Nucleus accumbens (tissue), 56 donors: ENCODE data around the gene MELTF.

Source experiments
- DNase-seq, 56 donors: peaks; one replicate each; lab custom pipeline; 2025; lab: John Stamatoyannopoulos, UW

MELTF gene

DNA sequence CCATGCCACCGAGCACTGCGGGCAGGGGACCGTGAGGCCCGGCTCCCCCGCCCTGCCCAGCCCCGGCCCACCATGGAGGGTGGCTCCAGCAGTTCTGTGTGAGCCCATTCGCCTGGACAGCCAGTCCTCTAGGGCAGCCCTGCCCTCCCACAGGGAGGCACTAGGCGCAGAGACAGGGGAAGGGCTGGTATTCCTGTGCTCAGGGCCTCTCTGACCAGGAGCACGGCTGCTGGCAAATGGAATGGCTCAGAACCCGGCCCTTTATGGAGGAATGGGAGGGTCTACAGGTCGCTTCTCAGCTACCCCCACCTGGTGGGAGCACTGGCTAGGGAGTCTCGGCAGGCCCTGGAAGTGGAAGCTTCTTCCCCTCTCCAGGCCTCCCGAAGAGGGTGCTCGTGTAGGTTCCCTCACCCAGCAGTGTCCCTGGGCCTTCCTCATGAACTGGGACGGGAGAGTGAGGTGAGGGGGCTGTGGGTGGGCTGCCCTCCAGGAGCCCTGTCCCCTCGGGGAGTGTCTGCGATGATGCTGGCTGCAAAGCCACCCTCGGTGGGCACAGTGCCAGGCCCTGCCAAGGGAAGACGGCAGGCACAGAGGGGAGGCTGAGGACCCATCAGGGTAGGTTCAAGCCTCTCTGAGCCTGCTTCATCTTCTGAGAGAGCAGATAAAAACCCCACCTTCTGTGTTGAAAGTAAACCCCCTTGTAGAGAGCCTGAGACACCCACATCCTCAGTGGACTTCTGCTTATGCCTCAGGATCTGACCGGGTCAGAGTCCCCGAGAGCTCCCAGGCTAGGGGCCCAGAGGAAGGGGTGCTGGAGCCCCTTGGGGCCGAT, 1.5 kb downstream of the MELTF start:
- peak in 1 of 56 donors; percentile 14 for DNase-seq

DNA sequence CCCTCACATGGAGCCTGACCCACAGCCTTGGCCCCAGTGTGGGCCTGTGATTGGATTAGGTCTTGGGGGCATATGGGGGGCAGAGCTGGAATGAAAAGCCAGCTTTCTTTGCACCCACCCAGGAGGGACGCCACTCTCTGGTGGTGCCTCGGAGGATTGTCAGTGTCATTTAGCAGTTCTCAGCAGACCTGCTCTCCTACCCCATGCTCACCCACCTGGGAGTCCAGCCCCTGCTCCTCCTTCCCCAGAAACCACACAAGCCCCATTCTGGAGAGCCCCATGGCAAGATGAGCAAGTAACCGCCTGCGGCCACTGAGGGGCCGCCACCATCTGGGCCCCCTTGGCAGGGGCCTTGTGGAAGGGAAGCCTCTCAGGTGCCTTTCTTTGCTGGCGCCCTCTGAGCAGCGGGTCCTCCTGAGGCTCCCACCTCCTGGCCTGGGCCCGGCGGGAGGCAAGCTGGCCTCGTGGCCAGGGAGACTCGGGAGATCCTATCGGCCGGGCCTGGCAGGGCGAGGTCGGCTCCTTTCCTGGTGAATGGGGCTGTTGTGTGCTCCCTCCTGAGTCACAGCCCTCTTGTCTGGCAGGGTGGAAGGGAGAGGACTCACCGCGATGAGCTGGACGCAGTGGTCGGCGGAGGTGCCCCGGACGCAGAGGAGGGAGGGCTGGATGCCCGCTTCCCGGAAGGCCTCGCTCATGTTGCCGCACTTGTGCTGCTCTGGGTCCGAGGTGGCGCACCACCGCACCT, 2.3 kb downstream of the MELTF start:
- peak in 1 of 56 donors; percentile 36 for DNase-seq

DNA sequence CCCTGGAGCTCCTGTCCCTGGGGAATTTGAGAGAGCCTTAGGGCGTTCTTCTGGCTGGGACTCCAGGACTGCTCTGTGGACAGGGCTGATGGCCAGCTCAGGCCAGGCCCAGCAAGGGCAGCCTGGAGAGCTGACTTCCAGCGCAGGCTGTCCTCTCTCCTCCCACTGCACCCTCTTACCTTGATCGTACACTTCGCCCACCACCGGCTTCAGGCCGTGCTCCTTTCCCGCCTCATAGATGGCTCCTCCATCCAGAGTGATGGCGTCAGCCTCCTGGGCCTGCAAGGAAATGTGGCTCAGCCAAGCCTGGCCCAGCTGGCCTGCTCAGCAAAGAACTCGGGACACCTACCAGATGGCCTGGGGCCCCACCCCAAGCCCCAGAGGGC, 3.1 kb downstream of the MELTF start:
- no peak for DNase-seq

DNA sequence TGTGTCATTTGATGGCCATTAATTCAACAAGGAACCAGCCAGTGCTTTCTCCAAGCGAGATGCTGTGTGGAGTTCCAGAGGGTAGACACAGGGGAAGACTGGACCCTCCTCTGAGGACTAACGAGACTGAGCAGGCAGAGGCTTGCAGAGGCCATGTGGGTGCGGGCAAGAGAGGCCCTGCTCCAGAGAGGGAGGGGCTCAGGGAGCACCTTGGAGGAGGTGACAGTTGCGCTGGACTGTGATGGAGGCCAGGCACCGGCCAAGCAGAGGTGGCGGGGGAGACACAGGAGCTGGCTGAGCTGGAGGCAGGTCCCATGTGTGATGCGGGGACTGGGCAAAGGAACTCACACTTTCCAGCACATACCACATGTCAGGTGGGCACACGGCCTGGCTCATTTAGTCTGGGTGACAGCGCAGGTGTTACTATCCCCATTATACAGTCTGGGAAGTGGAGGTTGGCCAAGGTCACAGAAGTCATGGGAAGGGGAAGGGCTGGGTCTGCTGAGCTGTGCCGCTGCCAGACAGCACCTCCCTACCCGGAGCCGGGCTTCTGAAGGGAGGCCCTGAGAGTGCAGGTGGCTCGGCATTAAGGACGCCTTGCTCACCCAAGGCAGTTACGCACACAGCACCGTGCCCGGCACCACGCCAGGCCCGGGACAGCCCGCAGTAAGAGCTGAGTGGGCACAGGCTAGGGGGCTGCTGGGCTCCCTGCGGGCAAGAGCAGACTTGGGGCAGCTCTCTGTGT, 3.7 kb downstream of the MELTF start:
- no peak for DNase-seq

DNA sequence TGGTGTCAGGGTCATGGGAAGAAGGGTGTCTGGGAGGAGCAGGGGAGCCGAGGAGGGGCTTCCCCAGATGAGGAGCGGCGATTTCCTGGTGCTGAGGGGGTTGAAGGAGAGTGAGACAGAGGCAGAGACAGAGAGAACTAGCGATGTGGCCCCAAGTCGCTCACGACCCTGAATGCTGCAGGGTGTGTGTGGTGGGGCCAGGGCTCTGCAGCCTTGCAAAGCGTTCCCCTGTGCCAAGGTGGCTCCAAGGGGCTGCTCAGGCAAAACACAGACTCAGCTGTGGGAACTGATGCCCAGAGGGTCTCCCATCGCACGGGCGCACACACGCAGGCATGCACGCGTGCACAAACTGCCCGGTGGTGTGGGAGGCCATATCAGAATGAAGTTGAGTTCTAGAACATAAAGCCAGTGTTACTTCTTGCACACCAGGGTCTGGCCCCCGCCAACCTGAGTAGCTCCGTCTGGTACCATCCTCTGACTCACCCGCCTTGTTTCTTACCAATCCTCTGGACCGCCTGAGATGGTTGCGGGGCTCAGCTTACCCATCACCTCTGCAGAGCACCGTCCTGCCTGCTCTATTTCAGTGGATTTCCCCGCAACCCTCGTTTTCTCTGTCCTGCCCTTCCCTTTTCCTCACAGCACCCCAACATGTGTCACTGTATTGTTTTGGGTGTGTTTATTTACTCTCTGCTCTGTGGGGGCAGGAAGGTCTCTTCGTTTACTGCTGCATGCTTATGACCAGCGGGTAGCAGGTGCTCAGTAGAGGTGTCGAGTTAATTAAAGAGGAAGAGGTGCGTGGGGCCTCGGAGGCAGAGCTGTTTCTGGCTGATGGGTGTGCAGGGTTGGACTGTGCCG, 4.5 kb downstream of the MELTF start:
- no peak for DNase-seq

DNA sequence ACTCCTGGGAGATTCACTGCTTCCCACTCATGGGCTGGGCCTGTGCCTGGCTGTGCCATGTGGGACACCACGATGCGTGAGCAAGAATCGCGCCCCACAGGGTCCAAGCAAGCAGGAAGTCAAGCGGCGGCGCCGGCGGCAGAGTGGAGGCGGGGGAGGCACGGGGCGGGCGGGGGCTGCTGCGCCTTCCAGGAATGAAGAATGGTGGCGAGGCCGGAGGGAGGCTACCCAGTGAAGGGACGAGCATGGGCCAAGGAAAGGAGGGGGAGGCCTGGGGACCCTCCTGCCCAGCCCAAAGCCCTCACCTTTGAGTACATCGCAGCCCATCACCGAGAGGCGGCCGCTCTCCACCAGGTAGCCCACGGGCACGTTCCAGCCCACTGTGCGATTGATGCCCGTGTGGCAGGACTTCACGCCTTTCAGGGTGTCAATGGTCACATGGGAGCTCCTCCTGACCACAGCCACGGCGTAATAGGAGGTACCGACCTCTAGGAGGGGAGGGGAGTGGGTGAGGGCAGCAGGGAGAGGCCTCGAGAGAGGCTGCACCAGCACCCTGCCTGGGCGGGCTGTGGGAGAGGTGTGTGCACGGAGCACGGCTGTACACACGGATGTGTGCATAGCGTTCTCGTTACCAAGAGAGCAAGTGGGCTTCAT, 5.5 kb downstream of the MELTF start:
- DNase-seq = no peak

DNA sequence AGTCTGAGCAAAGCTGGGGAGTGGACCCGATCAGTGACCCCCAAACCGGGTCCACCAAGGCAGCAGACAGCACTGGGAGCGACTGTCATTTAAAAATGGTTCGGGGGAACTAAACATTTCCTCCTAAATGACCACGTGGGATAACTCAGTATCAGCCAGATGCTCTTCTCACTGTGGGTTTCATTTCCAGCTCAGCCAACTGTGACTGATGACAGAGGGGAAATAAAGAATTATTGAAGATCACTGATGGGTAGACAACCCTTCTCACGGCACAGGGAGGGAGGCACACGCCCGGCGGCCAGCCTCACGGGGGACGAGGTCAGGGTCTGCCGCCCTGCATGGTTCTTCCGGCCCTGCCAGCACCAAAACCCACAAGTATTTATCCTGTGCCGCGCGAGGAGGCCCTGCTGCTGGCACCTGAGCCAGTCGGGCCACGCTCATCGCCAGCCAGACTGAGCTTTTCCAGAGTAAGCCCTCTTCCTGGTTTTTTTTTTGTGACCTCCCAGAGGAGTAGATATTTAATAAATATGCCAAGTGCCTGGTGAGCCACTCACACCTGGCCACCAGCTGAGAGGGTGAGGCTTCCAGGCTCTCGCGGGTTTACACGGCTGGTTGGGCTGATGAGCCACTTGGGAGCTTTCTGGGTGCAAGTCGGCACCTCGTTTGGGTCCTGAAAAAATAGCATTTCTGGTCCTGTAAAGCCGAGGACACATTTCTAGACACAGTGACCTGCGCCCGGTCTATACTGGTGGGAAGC, 6.2 kb downstream of the MELTF start:
- DNase-seq = no peak

DNA sequence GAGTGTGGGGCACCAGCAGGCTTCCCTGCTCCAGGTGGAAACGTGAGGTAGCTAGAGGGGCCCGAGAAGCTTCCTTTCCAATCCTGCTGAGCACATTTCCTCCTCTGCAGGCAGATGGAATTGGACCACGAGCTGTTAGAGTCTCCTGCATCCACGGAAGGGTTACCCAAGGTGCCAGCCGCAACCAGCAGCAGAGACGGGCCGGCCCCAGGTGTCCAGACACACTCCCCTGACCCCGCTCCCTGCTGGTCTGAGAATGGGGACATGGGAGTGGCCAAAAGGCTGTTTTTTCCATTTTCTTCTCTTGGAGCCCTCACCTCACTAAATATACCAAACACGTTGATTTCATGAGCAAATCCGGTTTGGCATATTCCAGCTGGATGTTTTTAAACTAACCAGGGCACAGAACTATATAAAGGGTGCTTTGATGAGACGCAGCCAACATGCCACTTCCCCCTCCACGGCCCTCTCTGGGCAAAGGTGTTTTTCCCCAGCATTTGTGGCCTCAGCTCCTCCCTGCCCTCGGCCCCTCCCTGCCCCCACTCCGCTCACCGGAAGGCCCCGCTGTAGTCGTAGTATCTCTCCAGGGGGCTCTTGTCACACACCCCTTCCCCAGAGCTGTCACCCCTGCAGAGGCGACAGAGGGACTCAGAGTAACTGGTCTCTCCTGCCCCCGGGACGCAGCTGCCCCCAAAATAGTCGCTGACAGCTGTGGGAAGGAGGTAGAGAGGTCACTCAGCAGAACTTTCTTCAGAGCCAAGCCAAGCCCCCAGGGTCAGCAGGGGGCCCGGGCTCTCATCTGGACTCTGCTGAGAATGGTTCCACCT, 7.0 kb downstream of the MELTF start:
- DNase-seq = no peak

DNA sequence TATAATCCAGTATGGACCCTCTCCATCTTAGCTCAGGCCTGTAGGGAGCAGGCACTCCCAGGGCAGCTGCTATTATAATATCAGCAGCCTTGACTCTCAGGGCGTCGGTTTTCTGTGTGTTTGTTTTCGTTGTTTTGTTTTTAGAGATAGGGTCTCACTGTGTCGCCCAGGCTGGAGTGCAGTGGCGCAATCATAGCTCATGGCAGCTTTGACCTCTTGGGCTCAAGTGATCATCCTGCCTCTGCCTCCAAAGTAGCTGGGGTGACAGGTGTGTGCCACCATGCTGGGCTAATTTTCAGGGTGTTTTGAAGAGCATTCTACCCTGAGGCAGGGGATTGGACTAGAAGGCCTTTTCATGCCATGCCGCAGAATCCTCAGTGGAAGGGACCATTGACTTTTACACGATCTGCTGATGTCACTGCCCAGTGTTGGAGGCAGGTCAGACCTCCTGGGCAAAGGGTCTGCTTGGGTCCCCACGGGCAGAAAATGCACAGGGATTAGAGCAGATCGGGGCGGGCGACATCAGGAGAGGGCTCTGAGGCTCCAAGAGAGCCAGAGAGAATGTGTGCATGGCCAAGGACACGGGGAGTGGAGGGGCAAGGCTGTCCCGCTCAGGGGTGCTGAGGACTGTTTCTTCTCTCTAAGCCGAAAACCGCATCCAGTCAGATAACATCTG, 7.8 kb downstream of the MELTF start:
- DNase-seq = no peak

DNA sequence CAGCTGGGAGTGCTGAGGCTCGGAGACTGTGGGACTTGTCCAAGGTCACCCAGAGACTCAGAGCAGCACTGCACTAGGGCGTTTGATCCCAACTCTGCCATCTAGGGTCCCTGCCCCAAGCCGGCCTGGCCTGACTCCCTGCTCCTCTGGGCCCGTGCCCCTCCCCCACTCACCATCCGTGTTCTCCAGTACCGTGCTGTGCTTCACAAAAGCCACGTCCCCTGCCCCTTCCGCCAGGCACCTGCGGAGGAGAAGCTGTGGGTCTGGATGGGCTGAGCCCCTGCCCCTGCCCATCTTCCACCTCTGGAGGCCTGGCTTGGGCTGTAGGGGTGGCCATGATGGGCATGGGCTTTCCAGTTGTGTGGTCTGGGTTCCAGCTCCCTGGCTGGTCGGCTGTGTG, 8.4 kb downstream of the MELTF start:
- DNase-seq = no peak

DNA sequence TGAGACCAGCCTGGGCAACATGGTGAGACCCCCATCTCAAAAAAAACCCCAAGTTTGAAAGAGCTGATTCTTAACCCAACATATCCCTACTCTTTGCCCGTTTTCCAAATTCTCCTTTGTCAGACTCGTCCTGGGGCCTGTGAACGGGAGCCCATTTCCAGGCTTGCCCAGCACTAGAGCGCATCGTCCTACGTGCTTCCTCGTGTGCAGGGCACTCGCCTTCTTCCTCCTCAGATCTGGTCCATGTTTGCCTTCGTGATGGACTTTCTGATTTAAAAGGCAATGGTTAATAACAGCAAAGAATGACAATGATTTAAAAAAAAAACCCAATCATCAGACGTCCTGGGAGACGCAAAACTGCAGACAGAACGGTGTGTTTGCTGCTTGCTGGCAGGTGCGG, 10.1 kb downstream of the MELTF start:
- no peak for DNase-seq

DNA sequence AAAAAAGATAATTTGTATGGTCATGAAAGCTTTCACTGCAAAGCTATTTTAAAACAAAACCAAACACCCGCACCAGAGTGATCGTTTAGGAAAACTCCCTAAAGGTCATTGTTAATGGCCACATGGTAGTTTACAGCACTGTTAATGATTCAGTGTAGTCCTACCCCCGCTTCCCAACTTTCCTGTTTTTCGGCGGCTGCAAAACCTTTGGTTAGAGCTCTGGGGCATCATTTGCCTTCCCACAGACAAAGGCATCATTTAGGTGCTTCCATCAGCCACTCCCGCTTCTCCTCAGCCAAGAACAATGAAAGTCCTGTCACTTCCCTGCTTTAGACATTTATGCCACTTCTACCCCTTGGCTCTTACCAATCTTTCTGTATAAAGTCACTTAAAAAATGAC, 10.6 kb downstream of the MELTF start:
- DNase-seq = peak in 1 of 56 donors; percentile 36

DNA sequence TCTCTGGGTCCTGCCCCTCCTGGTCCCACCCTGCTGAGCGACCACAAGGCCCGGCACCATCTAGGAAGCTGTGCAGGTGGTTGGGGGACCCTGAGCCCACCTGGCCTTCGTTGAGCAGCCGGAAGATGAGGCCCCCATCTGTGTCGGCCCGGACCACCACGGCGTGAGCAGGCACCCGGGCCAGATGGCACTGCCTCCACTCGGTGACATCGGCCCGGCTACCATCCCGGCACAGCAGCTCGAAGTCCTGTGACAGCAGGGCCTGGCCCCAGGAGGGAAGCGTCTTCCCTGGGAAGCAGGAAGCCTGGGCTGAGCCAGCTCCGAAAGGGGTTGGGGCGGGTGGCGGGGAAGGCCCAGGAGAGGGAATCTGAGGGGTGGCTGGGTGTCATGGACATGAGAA, 12.6 kb downstream of the MELTF start:
- no peak for DNase-seq

DNA sequence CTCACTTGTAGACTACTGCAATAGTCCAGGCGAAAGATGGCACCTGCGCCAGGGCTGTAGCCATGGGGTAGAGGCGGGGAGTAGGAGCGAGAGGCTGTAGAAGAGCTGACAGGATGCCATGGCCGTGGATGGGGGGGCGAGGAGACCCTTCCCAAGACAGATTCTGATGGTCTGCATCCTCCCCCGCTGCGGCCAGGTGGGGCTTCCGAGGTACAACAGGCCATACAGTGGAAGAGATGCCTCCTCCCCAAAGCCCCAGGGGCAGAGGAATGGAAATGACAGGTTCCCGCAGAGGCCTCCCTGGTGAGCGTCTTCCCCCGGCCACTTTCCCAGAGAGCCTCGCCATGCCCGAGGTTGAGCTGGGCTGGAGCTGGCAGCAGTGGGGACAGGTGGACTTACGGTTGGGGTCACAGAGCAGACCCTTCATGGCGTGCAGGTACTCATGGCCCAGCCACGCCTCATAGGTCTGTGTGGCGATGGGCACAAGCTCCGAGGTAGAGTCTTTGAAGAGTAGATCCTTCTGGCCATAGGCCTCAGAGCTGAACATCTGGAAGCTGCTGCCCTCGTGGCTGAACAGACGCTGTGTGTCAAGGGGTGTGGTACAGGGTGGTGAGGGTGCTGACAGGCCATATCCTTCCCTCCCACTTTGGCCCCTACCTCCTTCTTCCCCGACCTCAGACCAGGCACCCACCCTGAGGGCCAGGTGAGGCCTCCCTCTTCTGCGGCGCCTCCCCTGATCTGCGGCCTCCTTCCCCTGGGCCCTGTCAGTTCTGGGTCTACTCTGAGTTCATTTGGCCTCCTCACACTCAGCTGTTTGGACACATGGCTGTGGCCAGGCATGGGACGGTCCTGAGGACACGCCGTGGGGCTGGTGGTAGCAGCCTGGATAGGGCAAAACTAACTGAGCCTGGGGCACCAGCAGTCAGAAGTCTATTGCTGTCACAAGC, 13.6 kb downstream of the MELTF start:
- no peak for DNase-seq

DNA sequence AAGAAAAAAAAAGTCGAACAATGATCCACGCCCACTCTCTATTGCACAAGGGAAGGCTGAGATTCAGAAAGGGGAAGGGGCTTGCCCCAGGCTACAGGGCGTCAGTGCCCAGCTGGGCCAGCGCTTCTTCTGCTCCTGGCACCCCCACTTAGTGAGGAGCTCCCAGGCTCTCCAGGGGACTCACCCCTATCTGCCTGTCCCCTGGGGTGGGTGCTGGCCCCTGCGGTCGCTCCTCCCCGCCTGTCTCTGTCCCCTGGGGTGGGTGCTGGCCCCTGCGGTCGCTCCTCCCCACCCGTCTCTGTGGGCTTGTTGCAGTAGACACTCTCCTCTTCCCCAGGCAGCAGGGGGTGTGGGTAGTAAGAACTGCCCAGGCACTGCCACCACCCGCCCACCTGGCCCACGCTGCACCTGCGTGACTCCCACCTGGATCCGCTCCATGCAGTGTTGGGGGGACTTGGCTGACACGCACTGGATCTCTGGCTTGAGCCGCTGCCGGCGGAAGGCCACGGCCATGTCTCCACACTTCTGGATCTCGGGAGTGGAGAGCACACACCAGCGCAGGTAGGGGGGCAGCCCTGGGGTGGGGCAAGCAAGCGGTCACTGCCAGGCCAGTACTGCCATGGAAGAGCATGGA, 14.6 kb downstream of the MELTF start:
- no peak for DNase-seq

DNA sequence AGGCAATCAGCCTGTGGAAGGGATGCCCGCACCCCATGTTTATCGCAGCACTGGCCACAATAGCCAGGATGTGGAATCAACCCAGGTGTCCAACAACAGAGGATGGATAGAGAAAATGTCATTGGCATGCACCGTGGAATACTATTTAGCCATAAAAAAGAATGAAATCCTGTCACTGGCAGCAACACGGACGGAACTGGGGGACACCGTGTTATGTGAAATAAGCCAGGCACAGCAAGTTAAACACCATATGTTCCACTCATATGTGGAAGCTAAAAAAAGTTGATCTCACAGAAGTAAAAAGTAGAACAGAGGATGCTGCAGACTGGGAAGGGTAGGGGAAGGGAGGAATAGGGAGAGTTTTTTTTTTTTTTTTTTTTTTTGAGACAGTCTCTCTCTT, 15.6 kb downstream of the MELTF start:
- no peak for DNase-seq
